ENCODE measurements around the gene MYMX. TPM values are rescaled to one million over a fixed set of nuclear protein-coding genes. Genes with fewer than 3 reads are reported as not detected.

Gene MYMX
- not detected for total RNA-seq

GRCh38 chr6:44216677-44217331, at the start of gene MYMX:
TSS of gene MYMX (plus strand) at chr6:44216926. CDS start at chr6:44217472, 546 bp downstream.
- Mint-ChIP-seq H3K27me3 (peaks cover 3% of the 10 kb centered on the region), H3K4me3 (no peak within 1 kb of the TSS), H3K36me3 (ENCODE audit: low read depth) (no peaks in the 10 kb centered on the region), H3K4me1 (peaks cover 20% of the 10 kb centered on the region), H3K9me3 (ENCODE audit: low read depth) (no peaks in the 10 kb centered on the region), H3K27ac (no peak within 1 kb of the TSS)
- ChIA-PET POLR2A (no interaction called here), CTCF (no interaction called here)
- no peak for ATAC-seq
- DNase-seq, result no peak
- intact Hi-C loops (cut with DNase I, micrococcal nuclease), result no loop called here

DNA sequence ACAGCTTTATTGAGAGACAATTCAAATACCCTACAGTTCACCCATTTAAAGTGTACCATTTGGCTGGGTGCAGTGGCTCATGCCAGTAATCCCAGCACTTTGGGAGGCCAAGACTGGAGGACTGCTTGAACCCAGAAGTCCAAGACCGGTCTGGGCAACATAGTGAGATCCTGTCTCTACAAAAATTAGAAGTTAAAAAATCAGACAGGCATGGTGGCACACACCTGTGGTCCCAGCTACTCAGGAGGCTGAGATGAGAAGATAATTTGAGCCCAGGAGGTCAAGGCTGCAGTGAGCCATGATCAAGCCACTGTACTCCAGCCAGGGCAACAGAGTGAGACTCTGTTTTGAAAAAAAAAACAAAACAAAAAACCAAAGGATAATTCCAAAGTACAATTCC, 49.2 kb upstream of the MYMX start:
- CTCF ChIA-PET, result interaction anchor here (1.4 kb wide), 1 partner anchor 71 kb away, joined by 6 read pairs; no protein-coding TSS in a partner anchor
- H3K4me3 Mint-ChIP-seq, result no peak overlapping the region
- no peak overlapping the region for H3K27ac Mint-ChIP-seq
- POLR2A ChIA-PET, result no interaction called here
- H3K27me3 Mint-ChIP-seq, result no peaks in the 10 kb centered on the region
- H3K36me3 Mint-ChIP-seq (ENCODE audit: low read depth), result no peaks in the 10 kb centered on the region
- DNase-seq, result no peak
- ATAC-seq, result no peak
- H3K4me1 Mint-ChIP-seq, result peaks cover 17% of the 10 kb centered on the region
- intact Hi-C loops (cut with DNase I, micrococcal nuclease), result no loop called here
- no peaks in the 10 kb centered on the region for H3K9me3 Mint-ChIP-seq (ENCODE audit: low read depth)

- ATAC-seq, result no peak
- Mint-ChIP-seq H3K27ac (no peak overlapping the region), H3K27me3 (no peaks in the 10 kb centered on the region), H3K4me3 (no peak overlapping the region), H3K36me3 (ENCODE audit: low read depth) (no peaks in the 10 kb centered on the region), H3K9me3 (ENCODE audit: low read depth) (no peaks in the 10 kb centered on the region), H3K4me1 (peaks cover 30% of the 10 kb centered on the region)
- ChIA-PET CTCF (interaction anchor here (0.6 to 1.3 kb wide), 4 partner anchors 18 to 169 kb away, joined by 3 to 4 read pairs (median 3); no protein-coding TSS in a partner anchor), POLR2A (no interaction called here)
- DNase-seq, result no peak
- intact Hi-C loops (cut with DNase I, micrococcal nuclease), result no loop called here
Observed at GRCh38 chr6:44169154-44169553, 47.6 kb upstream of the MYMX start.

DNA sequence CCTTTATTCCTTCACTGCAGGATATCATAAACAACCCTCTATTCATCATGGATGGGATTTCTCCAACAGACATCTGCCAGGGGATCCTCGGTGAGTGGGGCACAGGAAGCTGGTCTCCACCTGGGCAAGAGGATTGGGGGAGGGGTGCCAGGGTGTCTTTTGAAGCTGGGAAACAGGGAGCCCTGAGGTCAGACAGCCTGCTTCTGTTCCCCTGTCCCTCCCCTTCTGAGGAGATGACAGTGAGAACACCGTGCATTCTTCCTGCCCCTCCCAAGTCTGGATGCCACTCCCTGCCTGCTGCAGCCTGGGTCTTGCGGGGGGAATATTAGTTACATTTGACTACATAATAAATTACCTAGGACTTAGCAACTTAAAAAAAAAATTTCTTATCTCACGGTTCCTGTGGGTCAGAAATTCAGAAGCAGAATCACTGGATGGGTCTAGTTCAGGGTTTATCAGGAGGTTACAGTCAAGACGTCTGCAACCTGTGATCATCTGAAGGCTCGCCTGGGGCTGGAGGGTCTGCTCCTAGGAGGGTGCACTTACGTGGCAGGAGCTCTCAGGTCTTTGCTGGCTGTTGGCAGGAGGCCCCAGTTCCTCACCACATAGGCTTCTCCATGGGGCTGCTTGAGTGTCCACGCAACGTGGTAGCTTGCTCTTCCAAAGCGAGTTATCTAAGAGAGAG, 46.7 kb upstream of the MYMX start:
- DNase-seq (no peak), ATAC-seq (no peak)
- no peak overlapping the region for H3K4me3 Mint-ChIP-seq
- ChIA-PET CTCF (interaction anchor here (0.8 to 1.3 kb wide), 3 partner anchors 19 to 168 kb away, joined by 3 to 4 read pairs (median 3); no protein-coding TSS in a partner anchor), POLR2A (no interaction called here)
- no peaks in the 10 kb centered on the region for H3K27me3 Mint-ChIP-seq
- H3K27ac Mint-ChIP-seq, result no peak overlapping the region
- intact Hi-C loops (cut with DNase I, micrococcal nuclease), result loop anchor here in 1 of 2 experiments (5.0 kb wide), 1 partner anchor 43 kb away; the partner anchor contains the start of genes MRPL14 and TMEM63B
- no peaks in the 10 kb centered on the region for H3K9me3 Mint-ChIP-seq (ENCODE audit: low read depth)
- no peaks in the 10 kb centered on the region for H3K36me3 Mint-ChIP-seq (ENCODE audit: low read depth)
- peaks cover 30% of the 10 kb centered on the region for H3K4me1 Mint-ChIP-seq

GRCh38 chr6:44171899-44172546, 44.7 kb upstream of the MYMX start:
- H3K36me3 Mint-ChIP-seq (ENCODE audit: low read depth), result no peaks in the 10 kb centered on the region
- ATAC-seq, result peak; percentile 88
- peaks cover 28% of the 10 kb centered on the region for H3K4me1 Mint-ChIP-seq
- H3K27ac Mint-ChIP-seq, result peak overlapping the region; percentile 95
- intact Hi-C loops (cut with DNase I, micrococcal nuclease), result loop anchor here (1.0 to 5.0 kb wide), 13 partner anchors 11 to 166 kb away; partner anchors contain the start of genes MRPL14 (in 2 of the 2), NFKBIE (in 2 of the 2), TMEM63B (in 2 of the 2) and HSP90AB1 (in 1 of the 2)
- ChIA-PET CTCF (interaction anchor here (0.6 to 2.7 kb wide), 30 partner anchors 9 to 484 kb away, joined by 3 to 21 read pairs (median 4); partner anchors contain the start of gene SLC35B2), POLR2A (interaction anchor here (1.4 to 2.0 kb wide), 2 partner anchors 41 to 75 kb away, joined by 4 to 15 read pairs; partner anchors contain the start of gene HSP90AB1)
- H3K4me3 Mint-ChIP-seq, result peak overlapping the region; percentile 73
- no peaks in the 10 kb centered on the region for H3K27me3 Mint-ChIP-seq
- no peaks in the 10 kb centered on the region for H3K9me3 Mint-ChIP-seq (ENCODE audit: low read depth)
- DNase-seq, result peak; percentile 79

- ATAC-seq (peak; percentile 72), DNase-seq (peak; percentile 91)
- H3K4me3 Mint-ChIP-seq, result peak overlapping the region; percentile 73
- H3K4me1 Mint-ChIP-seq, result peaks cover 30% of the 10 kb centered on the region
- H3K9me3 Mint-ChIP-seq (ENCODE audit: low read depth), result no peaks in the 10 kb centered on the region
- CTCF ChIA-PET, result interaction anchor here (0.6 to 2.7 kb wide), 30 partner anchors 11 to 448 kb away, joined by 3 to 21 read pairs (median 4); partner anchors contain the start of genes AARS2 and SLC35B2
- intact Hi-C loops (cut with DNase I, micrococcal nuclease), result loop anchor here (1.0 to 5.0 kb wide), 13 partner anchors 12 to 165 kb away; partner anchors contain the start of genes MRPL14 (in 2 of the 2), NFKBIE (in 2 of the 2), TMEM63B (in 2 of the 2) and HSP90AB1 (in 1 of the 2)
- peak overlapping the region; percentile 95 for H3K27ac Mint-ChIP-seq
- POLR2A ChIA-PET, result interaction anchor here (0.7 to 2.0 kb wide), 3 partner anchors 42 to 74 kb away, joined by 3 to 15 read pairs (median 4); partner anchors contain the start of gene HSP90AB1
- no peaks in the 10 kb centered on the region for H3K36me3 Mint-ChIP-seq (ENCODE audit: low read depth)
- no peaks in the 10 kb centered on the region for H3K27me3 Mint-ChIP-seq
Observed at GRCh38 chr6:44172731-44173500, 43.8 kb upstream of the MYMX start.

GRCh38 chr6:44176130-44176761, 40.5 kb upstream of the MYMX start:
- Mint-ChIP-seq H3K4me1 (peaks cover 29% of the 10 kb centered on the region), H3K4me3 (no peak overlapping the region), H3K9me3 (ENCODE audit: low read depth) (no peaks in the 10 kb centered on the region), H3K27ac (no peak overlapping the region), H3K36me3 (ENCODE audit: low read depth) (no peaks in the 10 kb centered on the region), H3K27me3 (no peaks in the 10 kb centered on the region)
- ChIA-PET POLR2A (no interaction called here), CTCF (interaction anchor here (1.6 kb wide), 1 partner anchor 10 kb away, joined by 6 read pairs; no protein-coding TSS in a partner anchor)
- intact Hi-C loops (cut with DNase I, micrococcal nuclease), result no loop called here
- no peak for DNase-seq
- no peak for ATAC-seq

DNA sequence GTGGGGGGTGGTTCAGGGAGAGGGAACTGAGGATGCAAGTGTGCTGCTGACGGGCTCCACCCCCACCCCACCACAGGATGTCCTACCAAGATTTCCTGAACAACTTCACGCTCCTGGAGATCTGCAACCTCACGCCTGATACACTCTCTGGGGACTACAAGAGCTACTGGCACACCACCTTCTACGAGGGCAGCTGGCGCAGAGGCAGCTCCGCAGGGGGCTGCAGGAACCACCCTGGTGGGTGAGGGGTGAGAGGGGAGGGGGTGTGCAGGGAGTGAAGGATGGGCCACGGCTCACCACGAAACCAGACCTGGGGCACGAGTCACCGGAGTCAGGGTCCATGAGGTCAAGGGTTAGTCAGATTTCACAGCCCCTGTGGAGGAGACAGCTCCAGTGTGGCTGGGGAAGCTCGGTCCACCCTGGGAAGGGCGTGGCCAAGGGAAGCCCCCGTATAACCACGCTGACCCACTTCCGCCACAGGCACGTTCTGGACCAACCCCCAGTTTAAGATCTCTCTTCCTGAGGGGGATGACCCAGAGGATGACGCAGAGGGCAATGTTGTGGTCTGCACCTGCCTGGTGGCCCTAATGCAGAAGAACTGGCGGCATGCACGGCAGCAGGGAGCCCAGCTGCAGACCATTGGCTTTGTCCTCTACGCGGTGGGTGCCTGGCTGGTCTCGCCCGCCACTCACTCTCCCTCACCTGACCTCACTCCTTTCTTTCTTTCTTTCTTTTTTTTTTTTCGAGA, 39.8 kb upstream of the MYMX start:
- CTCF ChIA-PET, result interaction anchor here (0.8 to 1.6 kb wide), 2 partner anchors 9 to 77 kb away, joined by 4 to 6 read pairs; no protein-coding TSS in a partner anchor
- ATAC-seq (no peak), DNase-seq (no peak)
- no peak overlapping the region for H3K4me3 Mint-ChIP-seq
- no peaks in the 10 kb centered on the region for H3K9me3 Mint-ChIP-seq (ENCODE audit: low read depth)
- no peaks in the 10 kb centered on the region for H3K27me3 Mint-ChIP-seq
- POLR2A ChIA-PET, result no interaction called here
- H3K36me3 Mint-ChIP-seq (ENCODE audit: low read depth), result no peaks in the 10 kb centered on the region
- peaks cover 23% of the 10 kb centered on the region for H3K4me1 Mint-ChIP-seq
- no peak overlapping the region for H3K27ac Mint-ChIP-seq
- intact Hi-C loops (cut with DNase I, micrococcal nuclease), result no loop called here

GRCh38 chr6:44177691-44178423, 38.9 kb upstream of the MYMX start:
- intact Hi-C loops (cut with DNase I, micrococcal nuclease), result no loop called here
- no peak for ATAC-seq
- H3K4me3 Mint-ChIP-seq, result no peak overlapping the region
- POLR2A ChIA-PET, result no interaction called here
- peaks cover 14% of the 10 kb centered on the region for H3K4me1 Mint-ChIP-seq
- no peaks in the 10 kb centered on the region for H3K27me3 Mint-ChIP-seq
- no peaks in the 10 kb centered on the region for H3K9me3 Mint-ChIP-seq (ENCODE audit: low read depth)
- no peak overlapping the region for H3K27ac Mint-ChIP-seq
- H3K36me3 Mint-ChIP-seq (ENCODE audit: low read depth), result no peaks in the 10 kb centered on the region
- no peak for DNase-seq
- CTCF ChIA-PET, result interaction anchor here (0.8 kb wide), 1 partner anchor 408 kb away, joined by 3 read pairs; no protein-coding TSS in a partner anchor
